Fibroblast of lung (primary cell): ENCODE results near the gene SYN1. TPM values are rescaled to one million over a fixed set of nuclear protein-coding genes. Genes with fewer than 3 reads are reported as not detected.
A peak's percentile ranks its signal among the peaks of the same experiment; 100 is the strongest.

Experiments used
- DNase-seq, 2 donors: peaks; one replicate each; pipeline versions ENCODE4 v3.0.0 to v3.0.0-alpha.2; 2010; ENCODE audit warnings: low read depth in 2 of 2
- H2AFZ ChIP-seq: 2 replicates; pipeline ENCODE4 v1.5.1; 2012; ENCODE audit warnings: low read length, control low read depth, inconsistent platforms
- H3K27ac ChIP-seq: 2 replicates; pipeline ENCODE4 v1.5.1; 2011; ENCODE audit warnings: low read length, control low read depth; ENCODE audit not compliant: insufficient read depth
- H3K27me3 ChIP-seq: 2 replicates; pipeline ENCODE4 v1.5.1; 2011; ENCODE audit warnings: mild to moderate bottlenecking, low read length; ENCODE audit not compliant: control insufficient read depth, insufficient read depth
- H3K36me3 ChIP-seq: 2 replicates; pipeline ENCODE4 v1.5.1; 2011; ENCODE audit warnings: low read length; ENCODE audit not compliant: control insufficient read depth, insufficient read depth
- H3K4me1 ChIP-seq: 2 replicates; pipeline ENCODE4 v1.5.1; 2011; ENCODE audit warnings: low read length; ENCODE audit not compliant: control insufficient read depth, insufficient read depth; ENCODE audit errors: extremely low read depth
- H3K4me2 ChIP-seq: 2 replicates; pipeline ENCODE4 v1.5.1; 2011; ENCODE audit warnings: low read length, control low read depth; ENCODE audit not compliant: insufficient read depth; ENCODE audit errors: extremely low read depth
- H3K4me3 ChIP-seq, 4 experiments: fragments of 200-600 bp in 1 of 4; sonication (generic) in 1 of 4; replicated peaks in 1 of 4; 2 replicates each; pipeline ENCODE4 v1.5.1; 2011 to 2016; ENCODE audit warnings: low read length in 4 of 4, low read depth in 3 of 4, mild to moderate bottlenecking in 3 of 4, control low read depth in 2 of 4, inconsistent platforms in 1 of 4, mixed read lengths in 1 of 4; ENCODE audit not compliant: insufficient read depth in 1 of 4; ENCODE audit errors: control extremely low read depth in 1 of 4
- H3K79me2 ChIP-seq: 2 replicates; pipeline ENCODE4 v1.5.1; 2012; ENCODE audit warnings: mild to moderate bottlenecking, low read length, inconsistent platforms; ENCODE audit not compliant: control insufficient read depth, insufficient read depth
- H3K9ac ChIP-seq: 2 replicates; pipeline ENCODE4 v1.5.1; 2011; ENCODE audit warnings: mild to moderate bottlenecking, low read length, control low read depth; ENCODE audit not compliant: insufficient read depth
- H3K9me3 ChIP-seq: 2 replicates; pipeline ENCODE4 v1.5.1; 2012; ENCODE audit warnings: low read depth, low read length; ENCODE audit not compliant: control insufficient read depth, insufficient read depth
- H4K20me1 ChIP-seq: 2 replicates; pipeline ENCODE4 v1.5.1; 2011; ENCODE audit warnings: low read length; ENCODE audit not compliant: control insufficient read depth, insufficient read depth; ENCODE audit errors: extremely low read depth
- CTCF ChIP-seq, 2 donors: IDR thresholded peaks in 1 of 2; conservative IDR thresholded peaks in 1 of 2; 1 replicate in 1 of 2; 2 replicates in 1 of 2; pipeline ENCODE4 v1.5.1; 2011 to 2012; ENCODE audit warnings: low read length in 2 of 2, control low read depth in 1 of 2, inconsistent platforms in 1 of 2, low read depth in 1 of 2, mild to moderate bottlenecking in 1 of 2
- EZH2 ChIP-seq: IDR thresholded peaks from 2 replicates; pipeline ENCODE4 v1.5.1; 2012; ENCODE audit warnings: low read length, control low read depth, mild to moderate bottlenecking; ENCODE audit errors: missing control alignments
- polyA plus RNA-seq, 2 donors: library from polyadenylated mRNA; depleted of rRNA in 1 of 2; stranded (reverse) in 1 of 2; unstranded in 1 of 2; fragments of >200 nt; gene quantifications; 2 replicates each; pipeline ENCODE4 v1.2.1, GENCODE V29; 2011 to 2012; ENCODE audit warnings: missing spikeins in 1 of 2
- total RNA-seq: library from RNA; depleted of rRNA; stranded (reverse); fragments of >200 nt; gene quantifications from 2 replicates; pipeline ENCODE4 v1.2.1, GENCODE V29; 2014

The SYN1 gene
- total and polyA plus RNA-seq, 2 donors (not counting 1 experiment from before 2014, with no cell fraction given) = 0.17 to 0.56 TPM

GRCh38 chrX:47560934-47561658 lies 58.6 kb downstream of the SYN1 start, which contains the start of gene ARAF:
TSS of gene ARAF (plus strand) at chrX:47561205. CDS start at chrX:47562968, 1,763 bp downstream.
- H3K9me3 ChIP-seq = no peaks in the 10 kb centered on the region
- H2AFZ ChIP-seq = peak within 1 kb of the TSS; percentile 33
- H3K27ac ChIP-seq = peak within 1 kb of the TSS; percentile 95
- H3K4me2 ChIP-seq = peak within 1 kb of the TSS; percentile 59
- H3K9ac ChIP-seq = peak within 1 kb of the TSS; percentile 91
- no peaks in the 10 kb centered on the region for H4K20me1 ChIP-seq
- no peaks in the 10 kb centered on the region for H3K4me1 ChIP-seq
- peak within 1 kb of the TSS; percentile 50 to 71 (median 68) for H3K4me3 ChIP-seq
- DNase-seq = peak; percentile 99 to 100
- H3K27me3 ChIP-seq = no peaks in the 10 kb centered on the region
- peaks cover 15% of the 10 kb centered on the region for H3K79me2 ChIP-seq
- TF ChIP-seq CTCF (conservative IDR thresholded peaks at IDR 0.05 in 1 of 2, IDR thresholded peaks at IDR 0.05 in 1 of 2; ENCODE audit: low read depth in 1 of 2, low read length in 2 of 2) (no peak), EZH2 (no peak)
- H3K36me3 ChIP-seq = peaks cover 2% of the 10 kb centered on the region

GRCh38 chrX:47560179-47560933 lies 59.3 kb downstream of the SYN1 start:
- H3K9ac ChIP-seq = peak overlapping the region; percentile 50
- TF ChIP-seq CTCF (conservative IDR thresholded peaks at IDR 0.05 in 1 of 2, IDR thresholded peaks at IDR 0.05 in 1 of 2; ENCODE audit: low read depth in 1 of 2, low read length in 2 of 2) = no peak
- TF ChIP-seq EZH2 = no peak
- peak overlapping the region; percentile 33 for H2AFZ ChIP-seq
- peak overlapping the region; percentile 95 for H3K27ac ChIP-seq
- peak overlapping the region; percentile 59 for H3K4me2 ChIP-seq
- H3K36me3 ChIP-seq = peaks cover 2% of the 10 kb centered on the region
- no peak for DNase-seq
- H3K79me2 ChIP-seq = peaks cover 15% of the 10 kb centered on the region
- peak overlapping the region; percentile 5 to 71 (median 50) for H3K4me3 ChIP-seq
- H3K27me3 ChIP-seq = no peaks in the 10 kb centered on the region
- H3K4me1 ChIP-seq = no peaks in the 10 kb centered on the region
- no peaks in the 10 kb centered on the region for H4K20me1 ChIP-seq
- H3K9me3 ChIP-seq = no peaks in the 10 kb centered on the region

GRCh38 chrX:47558436-47558835 lies 61.2 kb downstream of the SYN1 start:
- DNase-seq = no peak
- H3K27me3 ChIP-seq = no peaks in the 10 kb centered on the region

More at GRCh38 chrX:47558436-47558835, 61.2 kb downstream of the SYN1 start:
- Histone ChIP-seq H3K27ac (no peak overlapping the region), H3K9me3 (no peaks in the 10 kb centered on the region), H2AFZ (no peak overlapping the region), H3K9ac (no peak overlapping the region), H3K36me3 (no peaks in the 10 kb centered on the region), H3K4me3 (no peak overlapping the region), H3K4me2 (no peak overlapping the region), H3K4me1 (no peaks in the 10 kb centered on the region), H4K20me1 (no peaks in the 10 kb centered on the region), H3K79me2 (peaks cover 15% of the 10 kb centered on the region)
- TF ChIP-seq EZH2 (no peak), CTCF (conservative IDR thresholded peaks at IDR 0.05 in 1 of 2, IDR thresholded peaks at IDR 0.05 in 1 of 2; ENCODE audit: low read depth in 1 of 2, low read length in 2 of 2) (no peak)
